DND-41 (cell line): ENCODE data around the gene MYH7B.

Experiments used
- EZH2 ChIP-seq: IDR thresholded peaks from 3 replicates; pipeline ENCODE4 v1.6.1; 2012; ENCODE audit warnings: borderline replicate concordance, low read depth, mild to moderate bottlenecking, moderate library complexity, low read length, inconsistent platforms; ENCODE audit not compliant: severe bottlenecking
- TF ChIP-seq, protein P1 (sequence below): IDR thresholded peaks from 2 replicates; pipeline ENCODE4 v1.5.1; 2012; ENCODE audit warnings: borderline replicate concordance, low read length, moderate library complexity, mild to moderate bottlenecking; ENCODE audit not compliant: poor library complexity, severe bottlenecking; ENCODE audit errors: extremely low read depth

DNA sequence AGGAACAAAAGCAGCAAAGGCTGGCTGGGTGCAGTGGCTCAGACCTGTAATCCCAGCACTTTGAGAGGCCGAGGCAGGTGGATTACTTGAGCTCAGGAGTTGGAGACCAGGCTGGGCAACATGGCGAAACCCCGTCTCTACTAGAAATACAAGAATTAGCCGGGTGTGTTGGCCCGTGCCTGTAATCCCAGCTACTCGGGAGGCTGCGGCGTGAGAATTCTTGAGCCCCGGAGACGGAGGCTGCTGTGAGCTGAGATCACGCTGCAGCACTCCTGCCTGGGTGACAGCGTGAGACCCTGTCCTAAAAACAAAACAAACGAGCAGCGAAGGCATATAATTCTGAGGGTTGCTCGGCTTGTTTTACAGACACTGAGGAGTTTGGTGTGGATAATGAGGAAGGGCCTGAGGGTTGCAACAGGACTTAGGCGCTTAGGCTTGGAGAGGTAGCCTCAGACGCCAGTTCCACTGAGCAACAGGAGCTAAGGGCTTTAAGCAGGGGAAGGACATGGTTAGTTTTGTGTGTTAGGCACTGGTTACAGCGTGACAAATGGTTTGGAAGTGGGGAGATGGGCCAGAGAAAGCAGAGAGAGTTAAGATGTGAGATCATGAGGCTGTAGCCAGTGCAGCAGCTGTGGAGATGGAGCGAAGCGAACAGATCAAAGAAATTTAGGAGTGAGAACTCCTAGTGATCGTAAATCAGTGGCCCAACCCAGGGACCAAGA lies 1.2 kb downstream of the MYH7B start:
- TF ChIP-seq, protein P1, sequence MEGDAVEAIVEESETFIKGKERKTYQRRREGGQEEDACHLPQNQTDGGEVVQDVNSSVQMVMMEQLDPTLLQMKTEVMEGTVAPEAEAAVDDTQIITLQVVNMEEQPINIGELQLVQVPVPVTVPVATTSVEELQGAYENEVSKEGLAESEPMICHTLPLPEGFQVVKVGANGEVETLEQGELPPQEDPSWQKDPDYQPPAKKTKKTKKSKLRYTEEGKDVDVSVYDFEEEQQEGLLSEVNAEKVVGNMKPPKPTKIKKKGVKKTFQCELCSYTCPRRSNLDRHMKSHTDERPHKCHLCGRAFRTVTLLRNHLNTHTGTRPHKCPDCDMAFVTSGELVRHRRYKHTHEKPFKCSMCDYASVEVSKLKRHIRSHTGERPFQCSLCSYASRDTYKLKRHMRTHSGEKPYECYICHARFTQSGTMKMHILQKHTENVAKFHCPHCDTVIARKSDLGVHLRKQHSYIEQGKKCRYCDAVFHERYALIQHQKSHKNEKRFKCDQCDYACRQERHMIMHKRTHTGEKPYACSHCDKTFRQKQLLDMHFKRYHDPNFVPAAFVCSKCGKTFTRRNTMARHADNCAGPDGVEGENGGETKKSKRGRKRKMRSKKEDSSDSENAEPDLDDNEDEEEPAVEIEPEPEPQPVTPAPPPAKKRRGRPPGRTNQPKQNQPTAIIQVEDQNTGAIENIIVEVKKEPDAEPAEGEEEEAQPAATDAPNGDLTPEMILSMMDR, result no peak
- TF ChIP-seq EZH2, result no peak
